DOHH2 (cell line): ENCODE data around the gene ATF6B.

Experiments
- H3F3A ChIP-seq: fragments of 200-600 bp; sonication (generic), shearing (Covaris generic); 2 replicates; pipeline ENCODE4 v1.6.0; 2016; ENCODE audit warnings: antibody characterized with exemption, mild to moderate bottlenecking; ENCODE audit not compliant: control insufficient read depth, insufficient read depth
- H3K27ac ChIP-seq: fragments of 200-600 bp; sonication (generic); 2 replicates; pipeline ENCODE4 v1.5.1; 2014; ENCODE audit warnings: low read depth, mild to moderate bottlenecking, low read length, moderate library complexity
- H3K27me3 ChIP-seq: fragments of 200-600 bp; sonication (generic); 2 replicates; pipeline ENCODE4 v1.6.1; 2014; ENCODE audit warnings: mild to moderate bottlenecking, low read length, mixed read lengths; ENCODE audit not compliant: control insufficient read depth
- H3K36me3 ChIP-seq: fragments of 200-600 bp; sonication (generic); 2 replicates; pipeline ENCODE4 v1.6.1; 2014; ENCODE audit warnings: mild to moderate bottlenecking, low read length, moderate library complexity, mixed read lengths; ENCODE audit not compliant: control insufficient read depth
- H3K4me1 ChIP-seq: fragments of 200-600 bp; sonication (generic); 2 replicates; pipeline ENCODE4 v1.6.1; 2014; ENCODE audit warnings: mild to moderate bottlenecking, low read length, mixed read lengths; ENCODE audit not compliant: control insufficient read depth
- H3K4me2 ChIP-seq: fragments of 200-600 bp; sonication (generic); 2 replicates; pipeline ENCODE4 v1.6.0; 2014; ENCODE audit warnings: mild to moderate bottlenecking, low read length, moderate library complexity
- H3K4me3 ChIP-seq: fragments of 200-600 bp; sonication (generic); 2 replicates; pipeline ENCODE4 v1.5.1; 2014; ENCODE audit warnings: mild to moderate bottlenecking, low read length, mixed read lengths
- H3K79me2 ChIP-seq: fragments of 200-600 bp; sonication (generic); 2 replicates; pipeline ENCODE4 v1.6.1; 2014; ENCODE audit warnings: mild to moderate bottlenecking, low read length, mixed read lengths; ENCODE audit not compliant: control insufficient read depth
- H3K9me2 ChIP-seq: fragments of 200-600 bp; sonication (generic); replicated peaks from 2 replicates; pipeline ENCODE4 v1.6.1; 2014; ENCODE audit warnings: mild to moderate bottlenecking, low read length, mixed read lengths; ENCODE audit not compliant: control insufficient read depth
- H3K9me3 ChIP-seq: fragments of 200-600 bp; sonication (generic); 2 replicates; pipeline ENCODE4 v1.6.1; 2014; ENCODE audit warnings: antibody characterized with exemption, low read length, mixed read lengths; ENCODE audit not compliant: control insufficient read depth, insufficient read depth
- H4K20me1 ChIP-seq: fragments of 200-600 bp; sonication (generic); 2 replicates; pipeline ENCODE4 v1.6.0; 2014; ENCODE audit warnings: low read depth, mild to moderate bottlenecking, antibody characterized with exemption, low read length, moderate library complexity; ENCODE audit not compliant: control insufficient read depth, insufficient read depth
- EZH2phosphoT487 ChIP-seq: fragments of 200-600 bp; sonication (generic); IDR thresholded peaks from 2 replicates; pipeline ENCODE4 v1.6.1; 2017; ENCODE audit warnings: borderline replicate concordance, mild to moderate bottlenecking, antibody characterized with exemption, low read length, moderate library complexity, mixed read lengths
- TF ChIP-seq, protein P1 (sequence below): fragments of 200-600 bp; sonication (generic); IDR thresholded peaks from one replicate; pipeline ENCODE4 v1.5.1; 2014; ENCODE audit warnings: antibody characterized with exemption, mild to moderate bottlenecking, low read depth, low read length; ENCODE audit not compliant: poor library complexity, severe bottlenecking

The ATF6B gene

DNA sequence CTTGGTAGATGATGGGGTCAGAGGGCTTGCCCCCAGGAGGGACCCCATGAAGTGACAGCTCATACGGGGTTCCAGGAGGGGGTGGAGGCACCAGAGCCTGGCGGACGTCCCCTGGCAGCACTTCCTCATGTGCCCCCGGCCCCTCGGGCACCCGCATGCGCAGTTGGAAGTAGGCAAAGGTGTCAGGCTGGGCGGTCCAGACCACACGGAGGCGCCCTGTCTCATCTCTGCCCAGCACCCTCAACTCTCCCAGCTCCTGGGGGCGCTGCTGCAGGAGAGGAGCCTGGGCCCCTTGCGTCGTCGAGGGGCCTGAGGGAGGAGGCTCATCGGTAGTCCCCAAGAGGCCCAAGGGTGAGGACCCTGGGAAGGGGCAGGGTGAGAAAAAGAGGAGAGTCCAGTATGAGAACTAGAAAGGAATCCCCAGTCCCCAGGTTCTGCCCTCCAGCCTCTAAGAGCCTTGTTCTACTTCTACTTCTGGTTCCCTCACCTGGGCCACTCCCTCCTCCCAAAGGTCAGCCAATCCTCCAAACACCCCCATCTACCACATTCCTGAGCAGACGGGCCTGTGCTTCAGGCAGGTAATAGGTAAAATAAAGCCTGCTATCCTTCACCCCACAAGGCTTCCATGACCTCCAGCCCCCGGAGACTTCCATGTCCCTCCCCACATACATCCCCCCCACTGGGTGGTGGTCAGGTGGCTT is 42.1 kb downstream of the ATF6B start:
- Histone ChIP-seq H3K4me3 (peak overlapping the region; percentile 57), H3K79me2 (no peaks in the 10 kb centered on the region), H3F3A (no peaks in the 10 kb centered on the region), H3K4me2 (peak overlapping the region; percentile 54), H3K9me3 (no peaks in the 10 kb centered on the region), H3K36me3 (no peaks in the 10 kb centered on the region), H3K4me1 (no peaks in the 10 kb centered on the region), H3K27me3 (no peaks in the 10 kb centered on the region), H3K9me2 (no peaks in the 10 kb centered on the region), H3K27ac (no peak overlapping the region), H4K20me1 (no peaks in the 10 kb centered on the region)
- TF ChIP-seq EZH2phosphoT487 = no peak
- TF ChIP-seq, protein P1, sequence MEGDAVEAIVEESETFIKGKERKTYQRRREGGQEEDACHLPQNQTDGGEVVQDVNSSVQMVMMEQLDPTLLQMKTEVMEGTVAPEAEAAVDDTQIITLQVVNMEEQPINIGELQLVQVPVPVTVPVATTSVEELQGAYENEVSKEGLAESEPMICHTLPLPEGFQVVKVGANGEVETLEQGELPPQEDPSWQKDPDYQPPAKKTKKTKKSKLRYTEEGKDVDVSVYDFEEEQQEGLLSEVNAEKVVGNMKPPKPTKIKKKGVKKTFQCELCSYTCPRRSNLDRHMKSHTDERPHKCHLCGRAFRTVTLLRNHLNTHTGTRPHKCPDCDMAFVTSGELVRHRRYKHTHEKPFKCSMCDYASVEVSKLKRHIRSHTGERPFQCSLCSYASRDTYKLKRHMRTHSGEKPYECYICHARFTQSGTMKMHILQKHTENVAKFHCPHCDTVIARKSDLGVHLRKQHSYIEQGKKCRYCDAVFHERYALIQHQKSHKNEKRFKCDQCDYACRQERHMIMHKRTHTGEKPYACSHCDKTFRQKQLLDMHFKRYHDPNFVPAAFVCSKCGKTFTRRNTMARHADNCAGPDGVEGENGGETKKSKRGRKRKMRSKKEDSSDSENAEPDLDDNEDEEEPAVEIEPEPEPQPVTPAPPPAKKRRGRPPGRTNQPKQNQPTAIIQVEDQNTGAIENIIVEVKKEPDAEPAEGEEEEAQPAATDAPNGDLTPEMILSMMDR = peak; percentile 65

DNA sequence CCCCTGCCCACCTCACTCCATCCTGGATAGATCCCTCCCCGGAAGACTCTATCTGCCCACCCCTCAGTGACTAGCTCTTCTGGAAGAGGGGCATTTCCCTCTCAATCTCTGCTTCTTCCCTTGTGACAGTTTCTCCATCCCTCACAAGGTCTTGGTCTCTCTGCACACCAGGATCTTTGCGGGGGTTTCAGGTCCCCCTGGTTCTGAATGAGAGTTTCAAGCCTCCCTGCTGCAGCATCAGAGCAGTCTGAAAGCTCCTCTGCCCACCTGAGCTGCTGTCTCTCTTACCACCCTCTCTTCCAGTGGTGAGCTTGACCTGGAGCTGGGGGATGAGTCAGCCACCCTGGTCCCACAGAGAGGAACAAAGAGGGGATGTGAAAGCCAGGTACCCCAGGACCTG is 43.3 kb downstream of the ATF6B start:
- Histone ChIP-seq H3K4me3 (no peak overlapping the region), H4K20me1 (no peaks in the 10 kb centered on the region), H3K9me3 (no peaks in the 10 kb centered on the region), H3F3A (no peaks in the 10 kb centered on the region), H3K4me2 (no peak overlapping the region), H3K27ac (no peak overlapping the region), H3K36me3 (no peaks in the 10 kb centered on the region), H3K9me2 (no peaks in the 10 kb centered on the region), H3K79me2 (no peaks in the 10 kb centered on the region), H3K27me3 (no peaks in the 10 kb centered on the region), H3K4me1 (no peaks in the 10 kb centered on the region)
- TF ChIP-seq EZH2phosphoT487 = no peak
- TF ChIP-seq, protein P1 = no peak

DNA sequence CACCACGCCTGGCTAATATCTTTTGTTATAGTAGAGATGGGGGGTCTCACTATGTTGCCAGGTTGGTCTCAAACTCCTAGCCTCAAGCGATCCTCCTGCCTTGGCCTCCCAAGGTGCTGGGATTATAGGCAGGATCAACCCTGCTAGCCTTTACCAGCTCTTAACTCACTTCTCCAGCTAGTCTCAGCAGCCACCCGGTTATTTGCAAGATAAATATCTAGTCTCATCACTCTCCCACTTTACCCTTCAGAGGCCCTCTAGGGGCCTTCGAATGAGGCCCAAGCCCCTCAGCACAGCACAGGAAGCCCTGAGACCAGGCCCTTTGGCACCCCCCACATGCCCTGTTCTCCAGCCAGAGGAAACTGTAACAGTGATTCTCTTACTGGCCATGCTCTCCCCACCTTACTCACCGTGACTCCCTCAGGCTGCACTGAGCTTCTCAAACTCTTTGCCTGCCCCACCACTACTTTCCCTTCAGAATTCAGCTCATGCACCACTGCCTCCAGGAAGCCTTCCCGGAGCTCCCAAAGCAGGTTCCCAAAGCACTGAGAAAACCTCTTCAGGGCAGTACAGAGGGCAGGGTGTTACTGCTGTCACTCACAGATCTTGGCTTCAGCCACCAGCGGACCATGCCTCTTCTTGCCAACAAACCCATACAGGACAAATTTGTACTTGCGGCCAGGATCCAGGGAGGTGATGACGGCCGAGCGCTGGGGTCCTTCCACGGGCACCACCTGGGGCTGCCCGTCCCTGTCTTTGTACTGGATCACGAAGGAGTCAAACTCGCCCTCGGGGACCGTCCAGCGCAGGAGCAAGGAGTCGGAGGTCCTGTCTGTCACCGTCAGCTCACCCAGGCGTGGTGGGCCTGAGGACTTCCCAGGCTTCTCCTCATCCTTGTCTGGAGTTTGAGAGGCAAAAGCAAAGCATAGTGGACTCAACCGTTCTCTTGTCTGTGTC is 44.0 kb downstream of the ATF6B start:
- H3K4me1 ChIP-seq = no peaks in the 10 kb centered on the region
- no peaks in the 10 kb centered on the region for H3K9me2 ChIP-seq
- H3F3A ChIP-seq = no peaks in the 10 kb centered on the region

More for the DNA sequence above, 44.0 kb downstream of the ATF6B start:
- no peak for TF ChIP-seq EZH2phosphoT487
- TF ChIP-seq, protein P1 = no peak
- Histone ChIP-seq H3K79me2 (no peaks in the 10 kb centered on the region), H3K9me3 (no peaks in the 10 kb centered on the region), H3K36me3 (no peaks in the 10 kb centered on the region), H3K4me3 (no peak overlapping the region), H3K4me2 (no peak overlapping the region), H3K27ac (no peak overlapping the region), H3K27me3 (no peaks in the 10 kb centered on the region), H4K20me1 (no peaks in the 10 kb centered on the region)
